ENCODE results near the gene ASPG.

The ASPG gene

DNA sequence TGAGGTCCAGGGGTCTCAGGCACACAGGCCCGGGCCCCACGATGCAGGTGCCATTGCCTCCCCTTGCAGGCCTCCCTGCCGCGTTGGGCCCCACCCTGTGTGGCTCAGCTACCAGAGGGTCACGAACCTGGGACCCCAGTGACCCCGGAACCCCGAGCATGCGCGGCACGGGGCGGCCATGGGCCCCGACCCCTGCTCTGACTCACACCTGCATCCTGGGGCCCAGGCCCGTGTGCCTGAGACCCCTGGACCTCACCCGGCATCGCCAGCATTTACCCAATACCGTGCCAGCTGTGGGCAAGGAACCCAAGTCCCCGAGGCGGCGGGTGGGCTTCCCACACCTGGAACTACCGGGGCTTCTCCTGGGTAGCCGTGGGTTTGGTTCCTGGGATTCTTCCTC, 78.0 kb downstream of the ASPG start:
- no peak for DNase-seq (ENCODE audit: low spot score)

DNA sequence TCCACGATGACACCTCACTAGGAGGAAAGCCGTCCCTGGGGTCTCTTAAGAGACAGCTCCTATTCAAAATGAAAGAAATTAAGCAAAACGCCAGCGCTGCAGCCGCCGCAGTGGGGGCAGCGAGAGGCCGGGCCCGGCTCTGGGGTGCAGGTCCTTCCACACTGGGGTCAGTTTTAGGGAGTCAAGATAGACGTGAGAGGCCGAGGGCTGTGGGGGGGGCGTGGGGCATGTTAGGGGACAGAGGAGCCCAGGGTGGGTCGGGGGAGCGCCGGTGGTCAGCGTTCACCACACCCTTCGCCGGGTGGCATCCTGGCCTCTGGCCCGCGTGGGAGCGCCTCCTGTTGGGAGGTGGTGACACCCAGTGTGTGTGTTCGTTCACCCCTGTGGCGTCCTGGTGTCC, 78.5 kb downstream of the ASPG start:
- no peak for DNase-seq (ENCODE audit: low spot score)

DNA sequence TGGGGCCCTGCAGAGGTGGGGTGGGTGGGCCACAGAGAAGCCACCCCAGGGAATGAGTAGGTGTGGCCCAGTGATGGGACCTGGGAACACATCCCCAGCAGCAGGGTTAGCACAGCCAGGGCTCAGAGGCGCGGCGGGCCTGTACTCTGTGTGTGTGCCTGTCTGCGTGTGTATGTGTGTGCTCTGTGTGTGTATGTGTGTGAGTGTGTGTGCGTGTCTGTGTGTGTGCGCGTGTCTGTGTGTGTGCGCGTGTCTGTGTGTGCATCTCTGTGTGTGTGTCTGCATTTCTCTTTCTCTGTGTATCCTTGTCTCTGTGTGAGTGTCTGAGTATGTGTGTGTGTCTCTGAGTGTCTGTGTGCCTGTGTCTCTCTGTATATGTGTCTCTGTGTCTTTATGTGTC, 79.0 kb downstream of the ASPG start:
- DNase-seq (ENCODE audit: low spot score) = no peak
